NOMO-1 treated with dmso at 0.1 percent for 144 hours (cell line): ENCODE results near the gene PSMC3.

Experiments used
- DNase-seq: peaks from one replicate; lab custom pipeline; 2025; ENCODE audit not compliant: unreplicated experiment; lab: John Stamatoyannopoulos, UW

Gene PSMC3

DNA sequence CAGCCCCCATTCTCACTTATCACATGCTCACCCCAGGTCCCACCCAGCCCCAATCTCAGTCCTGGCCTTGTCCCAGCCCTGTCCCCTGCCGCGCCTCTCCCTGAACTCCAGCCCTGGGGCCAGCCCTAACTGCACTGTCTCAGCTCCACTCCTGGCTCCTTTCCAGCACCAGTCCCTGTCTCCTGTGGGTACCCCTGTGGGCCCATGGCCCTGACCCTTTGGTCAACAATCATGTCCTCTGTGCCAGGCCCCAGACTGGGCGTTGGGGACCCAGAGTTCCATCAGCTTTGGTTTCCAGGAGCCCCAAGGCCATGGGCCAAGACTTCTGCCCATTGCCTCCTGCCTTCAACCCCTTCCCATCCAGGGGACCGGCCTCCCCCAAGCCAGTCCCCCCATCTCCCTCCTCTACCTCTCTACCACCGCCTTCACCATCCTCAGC, 48.6 kb downstream of the PSMC3 start:
- no peak for DNase-seq

DNA sequence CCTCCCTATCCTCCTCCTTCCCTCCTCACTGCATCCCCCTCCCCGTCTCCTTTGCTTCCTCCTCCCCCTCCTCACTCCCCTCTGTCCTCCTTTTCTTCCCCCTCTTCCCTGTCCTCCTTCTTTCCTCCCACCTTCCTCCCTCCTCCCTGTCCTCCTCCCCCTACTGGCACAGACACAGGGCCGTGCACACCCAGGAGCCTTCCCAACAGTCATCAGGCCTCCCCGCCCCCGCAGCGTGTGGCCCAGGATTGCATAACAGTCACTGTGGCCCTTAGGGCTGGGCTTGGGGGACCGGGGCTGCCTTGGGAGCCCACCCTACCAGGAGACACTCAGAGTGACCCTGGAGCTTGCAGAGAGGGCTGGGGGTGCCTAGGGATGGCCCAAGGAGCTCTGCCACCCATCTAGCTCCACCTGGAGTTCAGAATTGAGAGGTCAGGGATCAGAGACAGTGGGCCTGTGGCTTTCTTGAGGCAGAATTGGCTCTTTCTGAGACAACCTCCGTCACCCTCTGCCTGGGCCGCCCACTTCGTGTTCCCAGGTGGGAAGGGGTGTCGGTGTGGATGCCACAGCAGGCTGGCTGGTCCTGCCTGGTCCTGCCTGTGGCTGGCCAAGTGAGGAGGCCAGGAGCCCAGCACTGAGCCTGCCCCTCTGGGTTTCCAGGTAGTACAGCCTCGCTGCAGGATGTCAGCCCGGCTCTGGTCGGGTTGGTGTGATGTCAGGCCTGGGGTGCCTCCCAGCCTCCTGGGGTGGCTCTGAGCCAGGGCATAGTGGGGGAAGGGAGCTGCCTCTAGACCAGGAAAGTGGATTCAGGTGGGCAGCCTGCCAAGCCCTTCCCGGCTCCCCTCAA, 49.5 kb downstream of the PSMC3 start:
- peak; percentile 69 for DNase-seq

DNA sequence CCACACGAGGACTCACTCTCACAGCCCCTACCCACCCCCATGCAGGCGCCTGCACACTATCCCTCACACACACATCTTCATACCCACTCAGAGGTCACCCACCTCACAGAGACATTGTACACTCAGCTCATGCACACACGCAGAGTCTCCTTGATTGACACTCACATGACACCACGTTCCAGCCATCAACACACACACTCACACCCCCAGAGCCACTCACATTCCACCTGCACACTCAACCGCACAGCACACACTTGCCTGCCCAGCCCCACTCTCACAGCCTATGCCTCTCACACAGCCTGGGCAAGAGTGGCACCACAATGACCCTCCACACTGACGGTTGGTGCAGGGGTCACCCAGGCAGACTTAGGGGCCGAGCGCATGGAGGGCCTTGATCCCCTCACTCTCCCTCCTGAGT, 50.1 kb downstream of the PSMC3 start:
- DNase-seq: no peak

GRCh38 chr11:47375546-47376085, 50.6 kb downstream of the PSMC3 start:
- DNase-seq: no peak

GRCh38 chr11:47375020-47375419, 51.2 kb downstream of the PSMC3 start:
- no peak for DNase-seq

DNA sequence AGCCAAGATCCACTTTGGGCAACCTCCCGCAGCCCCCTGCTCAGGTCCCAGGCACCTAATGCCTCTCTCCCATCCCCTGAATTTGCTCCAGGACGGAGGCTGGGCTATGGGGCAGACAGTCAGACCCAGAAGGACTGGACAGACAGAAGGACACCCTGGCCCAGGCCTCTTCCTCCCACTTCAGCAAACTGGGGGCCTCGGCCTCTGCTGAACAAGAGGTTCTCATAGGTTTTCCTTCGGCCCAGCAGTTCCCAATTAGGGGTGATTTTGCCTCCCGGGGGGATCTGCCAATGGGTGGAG, 51.6 kb downstream of the PSMC3 start:
- no peak for DNase-seq

- DNase-seq: no peak
Measured at GRCh38 chr11:47373876-47374719, 52.1 kb downstream of the PSMC3 start.

DNA sequence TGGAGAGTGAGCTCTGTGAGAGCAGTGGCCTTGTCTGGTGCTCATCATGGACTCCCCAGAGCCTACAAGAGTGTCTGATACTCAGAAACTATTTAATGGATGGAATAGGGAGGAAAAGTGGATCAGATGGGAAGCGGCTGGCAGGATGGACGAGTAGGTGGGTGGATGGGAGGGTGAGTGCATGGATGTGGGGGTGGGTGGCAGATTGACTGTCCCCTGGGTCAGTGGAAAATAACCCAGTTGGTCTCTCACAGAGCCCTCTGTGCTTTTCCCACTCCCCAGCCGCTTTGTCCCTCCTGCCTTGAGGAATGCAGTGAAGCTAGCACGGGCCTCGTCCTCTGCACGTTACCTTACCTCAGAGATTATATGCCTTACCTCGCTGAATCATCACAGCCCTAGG, 53.8 kb downstream of the PSMC3 start:
- DNase-seq: no peak

DNA sequence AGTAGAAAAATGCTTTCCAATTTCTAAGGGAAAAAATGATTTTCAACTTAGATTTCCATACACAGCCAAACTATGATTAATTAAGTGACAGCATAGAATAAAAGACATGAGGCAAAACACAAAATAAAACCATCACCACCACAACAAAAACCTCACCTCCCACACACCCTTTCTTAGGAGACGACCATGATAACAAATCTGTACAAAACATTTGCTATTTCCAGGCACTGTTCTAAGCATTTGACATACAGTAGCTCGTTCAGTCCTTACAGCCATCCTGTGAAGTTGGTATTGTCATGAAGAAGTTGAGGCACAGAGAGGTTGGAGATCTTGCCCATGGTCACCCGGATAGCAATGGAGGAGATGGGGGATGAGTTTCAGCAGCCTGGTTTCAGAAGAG, 56.6 kb downstream of the PSMC3 start:
- no peak for DNase-seq
